Stimulated activated CD8-positive, alpha-beta memory T cell treated with anti-CD3 and anti-CD28 coated beads, Interleukin-15, amount 100 ng/mL, for 4 hours (primary cell): ENCODE data around the gene ASF1B.
"Not testable (repeated sequence)": the region's sequence is repeated elsewhere in the genome, so short reads cannot be mapped to it uniquely, and the experiment has no call there.

Experiments
- DNase-seq, 2 donors: peaks; one replicate each; pipeline ENCODE4 v3.0.0-alpha.2; 2020; ENCODE audit warnings: low read depth in 2 of 2

ASF1B gene

DNA sequence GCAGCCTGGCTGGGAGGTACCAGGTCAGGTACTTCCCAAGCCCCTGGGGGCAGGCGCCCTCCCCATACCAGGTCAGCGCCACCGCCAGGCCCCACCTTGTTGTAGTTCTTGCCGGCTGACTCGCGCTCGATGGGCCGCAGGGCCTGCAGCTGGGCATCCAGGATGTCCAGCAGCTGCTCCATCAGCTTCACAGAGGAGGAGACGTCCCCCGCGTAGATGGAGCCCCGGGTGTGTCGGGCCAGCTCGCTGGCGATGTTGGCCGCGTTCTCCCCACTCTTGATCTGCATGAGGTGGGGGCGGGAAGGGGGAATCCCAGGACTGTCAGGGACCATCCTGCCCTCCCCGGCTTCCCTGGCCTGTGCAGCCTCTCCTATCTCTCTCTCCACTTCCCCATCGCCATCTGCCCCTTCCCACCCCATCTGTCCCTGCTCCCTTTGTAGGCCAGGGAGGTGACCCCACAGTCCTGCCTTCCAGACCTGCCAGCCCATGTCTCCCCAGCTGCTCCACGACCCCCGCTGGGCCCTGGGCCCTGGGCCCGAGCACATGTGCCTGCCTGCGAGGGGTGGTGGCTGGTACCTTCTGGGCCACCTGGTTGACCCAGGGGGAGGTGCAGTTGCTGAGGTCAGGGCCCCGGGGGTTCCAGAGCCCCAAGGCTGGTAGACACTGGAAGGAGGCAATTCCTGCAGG lies 23.8 kb upstream of the ASF1B start:
- no peak for DNase-seq

DNA sequence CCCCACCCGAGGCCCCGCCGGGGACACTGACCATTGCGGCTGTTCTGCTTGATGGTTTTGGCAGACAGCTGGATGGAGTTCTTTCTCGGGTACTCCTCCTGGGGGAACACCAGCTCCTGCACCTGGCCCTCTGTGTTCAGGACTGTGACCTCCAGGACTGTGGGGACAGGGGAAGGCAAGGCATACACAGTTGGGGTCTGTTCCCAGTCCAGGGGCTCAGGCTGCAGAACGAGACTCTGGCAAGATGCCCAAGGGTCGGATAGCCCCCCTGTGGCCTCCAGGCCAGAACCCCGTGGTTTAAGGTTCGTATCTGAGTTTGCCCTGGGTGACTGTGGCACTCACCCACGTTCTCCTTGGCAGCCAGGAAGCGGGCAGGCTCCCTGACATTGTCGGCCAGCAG lies 22.7 kb upstream of the ASF1B start:
- no peak for DNase-seq

DNA sequence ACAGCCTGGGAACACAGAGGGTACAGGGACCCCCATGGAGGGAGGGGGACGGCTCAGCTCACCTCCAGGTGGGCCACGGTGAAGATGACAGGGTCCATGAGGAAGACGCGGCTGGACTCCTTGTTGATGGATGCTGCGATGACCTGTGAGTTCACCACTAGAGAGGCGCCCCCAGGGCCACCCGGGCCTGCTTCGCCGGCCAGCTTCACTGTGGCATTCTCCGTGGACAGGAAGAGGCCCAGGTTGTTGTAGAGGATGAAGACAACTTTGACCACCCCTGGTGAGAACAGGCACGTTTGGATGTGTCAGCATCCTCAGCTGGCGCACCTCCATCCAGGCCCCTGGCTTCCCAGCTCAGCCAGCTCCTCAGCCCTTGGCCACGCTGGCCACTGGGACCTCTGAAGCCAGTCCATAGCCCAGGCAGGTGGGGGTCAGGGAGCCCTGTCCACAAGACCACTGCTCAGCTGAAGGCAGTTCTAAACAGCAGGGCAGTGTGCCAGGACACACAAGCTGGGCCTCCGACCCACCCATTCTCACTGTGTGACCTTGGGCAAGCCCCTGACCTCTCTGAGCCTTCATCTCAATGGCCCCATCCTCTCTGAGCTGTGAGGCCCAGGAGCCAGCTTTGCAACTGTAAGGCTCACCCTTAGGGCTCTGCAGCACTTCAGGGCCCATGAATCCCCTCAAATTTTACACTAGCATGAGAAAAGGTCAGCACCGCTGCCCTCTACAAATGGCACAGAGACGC lies 22.1 kb upstream of the ASF1B start:
- DNase-seq: no peak

DNA sequence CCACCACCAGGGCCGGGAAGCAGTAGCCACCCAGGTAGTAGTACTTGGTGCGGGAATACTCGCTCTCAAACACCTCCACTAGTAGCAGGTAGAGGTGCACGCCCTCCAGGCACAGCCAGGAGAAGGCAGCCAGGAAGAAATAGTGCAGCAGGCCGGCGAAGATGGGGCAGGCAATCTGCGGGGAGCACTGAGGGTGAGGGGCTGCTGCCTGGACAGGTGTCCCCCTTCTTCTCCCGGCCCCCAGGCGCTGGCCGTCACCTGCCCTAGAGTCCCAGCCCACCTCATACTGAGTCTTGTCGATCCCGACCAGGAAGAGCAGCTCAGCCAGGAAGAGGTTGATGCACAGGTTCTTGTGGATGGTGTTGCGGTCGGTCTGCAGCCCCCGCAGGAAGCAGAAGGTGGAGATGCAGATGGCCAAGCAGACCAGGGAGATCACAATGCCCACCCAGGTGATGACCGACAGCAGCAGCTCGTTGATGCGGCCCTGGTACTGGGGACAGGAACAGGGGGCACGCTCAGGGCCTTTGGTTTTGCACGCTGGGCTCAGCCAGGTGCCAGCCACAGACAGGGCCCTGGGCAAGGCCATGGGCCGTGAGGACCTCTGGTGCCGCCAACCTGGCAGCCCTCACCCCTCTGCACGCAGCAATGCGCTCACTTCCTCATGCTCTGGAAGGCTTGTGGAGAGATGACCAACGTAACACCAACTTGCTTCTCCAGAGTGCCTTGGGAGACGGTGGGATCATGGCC lies 20.8 kb upstream of the ASF1B start:
- DNase-seq: no peak

DNA sequence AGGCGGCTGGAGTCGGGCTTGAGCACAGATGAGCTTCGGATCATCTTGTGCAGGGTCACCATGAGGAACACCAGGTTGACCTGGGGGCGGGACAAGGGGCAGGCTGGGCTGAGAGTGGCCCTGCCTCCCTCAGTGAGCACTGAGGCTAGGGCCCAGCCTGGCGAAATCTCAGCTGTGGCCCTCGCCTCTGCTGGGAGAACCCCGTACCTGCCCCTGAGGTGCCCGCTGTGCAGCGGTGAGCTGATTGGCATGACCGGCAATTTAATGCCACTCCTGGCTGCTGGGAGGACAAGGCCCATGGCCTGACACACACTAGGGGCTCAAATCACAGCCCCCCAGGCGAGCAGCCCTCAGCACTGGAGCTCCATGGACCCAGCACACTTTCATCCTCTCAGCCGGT lies 19.7 kb upstream of the ASF1B start:
- DNase-seq: no peak

DNA sequence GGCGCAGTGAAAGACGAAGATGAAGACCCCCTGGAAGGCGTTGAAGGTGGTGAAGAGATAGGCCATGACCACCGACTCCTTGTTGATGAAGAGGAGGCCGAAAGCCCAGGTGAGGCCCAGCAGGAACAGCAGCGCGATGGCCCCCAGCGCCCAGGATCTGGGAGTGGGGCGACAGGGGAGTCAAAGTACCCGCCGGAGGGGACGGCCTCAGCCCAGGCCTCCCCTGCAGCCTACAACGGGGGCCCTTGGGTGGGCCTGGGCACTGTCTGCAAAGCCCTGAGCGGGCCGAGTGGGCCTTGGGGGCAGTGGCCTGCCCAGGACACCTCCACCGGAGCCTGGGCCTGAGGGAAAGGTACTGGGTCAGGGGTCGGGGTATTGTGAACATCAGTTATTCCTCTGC lies 19.0 kb upstream of the ASF1B start:
- DNase-seq: no peak

DNA sequence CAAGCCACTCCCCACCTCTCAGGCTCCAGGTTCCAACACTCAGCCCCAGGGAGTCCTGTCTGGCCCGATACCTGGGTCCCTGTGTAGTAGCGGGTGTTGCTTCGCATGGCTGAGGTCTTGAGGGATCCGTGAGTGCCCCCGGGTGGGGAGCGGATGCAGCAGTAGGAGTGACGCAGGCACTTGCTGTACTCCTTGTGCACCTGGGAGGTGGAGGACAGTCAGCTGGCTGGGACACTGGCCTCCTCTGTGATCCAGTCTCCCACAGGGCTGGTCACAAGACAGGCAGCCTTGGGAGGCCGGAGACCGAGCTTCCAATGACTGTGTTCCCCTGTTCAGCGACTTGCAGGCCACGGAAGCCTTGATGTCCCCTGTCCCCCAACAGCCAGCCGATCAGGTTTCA lies 16.3 kb upstream of the ASF1B start:
- no peak for DNase-seq

DNA sequence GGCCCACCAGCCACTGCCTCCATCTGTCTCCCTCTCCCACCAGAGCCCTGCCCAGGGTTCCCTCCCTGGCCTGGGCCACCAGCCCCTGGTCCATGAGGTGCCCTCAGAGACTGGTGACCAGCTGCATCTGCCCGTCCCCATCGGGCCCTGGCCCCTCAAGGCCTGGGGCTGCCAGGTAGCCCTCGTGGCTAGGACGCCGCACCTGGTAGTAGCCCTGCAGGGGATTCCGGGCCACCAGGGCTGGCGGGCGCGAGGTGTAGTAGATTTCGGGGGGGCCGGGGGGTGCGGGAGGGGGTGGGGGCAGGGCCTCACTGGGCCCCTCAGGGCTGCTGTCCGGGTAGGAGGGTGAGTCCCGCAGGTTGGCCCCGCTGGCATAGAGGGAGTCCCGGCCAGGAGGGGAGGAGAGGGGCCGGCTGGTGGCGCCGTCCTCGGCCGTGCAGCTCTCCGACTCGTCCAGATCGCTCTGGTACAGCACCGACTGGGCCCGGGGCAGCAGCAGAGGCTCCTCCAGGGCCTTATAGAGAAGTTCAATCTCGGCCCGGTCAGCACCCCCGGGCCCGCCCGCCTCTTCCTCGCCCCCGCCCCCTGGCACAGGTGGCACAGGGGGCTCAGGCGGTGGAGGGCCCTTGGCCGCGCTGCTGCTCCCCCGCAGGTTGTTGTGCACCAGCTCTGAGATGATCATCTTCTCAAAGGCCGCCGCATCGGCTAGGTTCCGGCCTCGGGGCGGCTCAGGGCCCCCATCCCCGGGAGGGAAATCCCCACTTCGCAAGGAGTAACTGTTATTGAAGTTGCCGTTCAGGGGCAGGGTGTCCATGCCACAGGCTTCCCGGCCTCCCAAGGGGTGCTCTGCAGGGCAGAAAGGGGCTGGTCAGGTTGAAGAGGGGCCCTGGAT lies 14.6 kb upstream of the ASF1B start:
- DNase-seq: no peak

DNA sequence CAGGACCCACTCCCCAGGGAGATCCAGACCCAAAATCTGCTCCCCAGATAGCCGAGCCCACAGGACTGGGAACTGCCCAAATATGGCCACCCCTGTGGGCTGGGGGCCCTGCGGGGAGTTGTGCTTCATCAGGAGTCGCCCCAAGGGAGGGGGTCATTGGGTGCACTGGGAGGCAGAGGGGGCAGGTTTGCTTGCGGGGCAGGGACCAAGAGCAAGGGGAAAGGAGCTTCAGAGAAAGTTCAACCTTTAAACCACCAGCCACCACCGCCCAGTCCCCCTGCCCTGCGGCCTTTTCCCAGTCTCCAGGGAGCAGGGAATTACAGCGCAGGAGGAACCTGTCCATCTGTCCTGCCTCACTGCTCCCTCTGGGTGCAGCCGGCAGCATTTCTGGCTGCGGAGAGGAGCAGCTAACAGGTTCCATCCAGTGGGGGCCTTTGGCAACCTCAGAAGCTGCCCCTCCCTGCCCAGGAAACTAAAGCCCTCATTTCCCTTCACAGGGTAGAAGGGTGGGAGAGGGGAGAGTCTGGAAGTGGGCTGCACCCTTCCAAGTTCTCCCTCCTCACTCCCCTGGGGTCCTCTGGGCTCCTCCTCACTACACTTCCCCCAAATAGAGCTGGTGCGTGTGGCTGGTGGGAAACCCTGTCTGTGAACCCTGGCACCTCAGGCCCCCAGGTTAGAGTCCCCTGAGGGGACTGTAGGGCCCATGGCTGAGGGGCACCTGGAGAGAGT lies 13.8 kb upstream of the ASF1B start:
- no peak for DNase-seq

DNA sequence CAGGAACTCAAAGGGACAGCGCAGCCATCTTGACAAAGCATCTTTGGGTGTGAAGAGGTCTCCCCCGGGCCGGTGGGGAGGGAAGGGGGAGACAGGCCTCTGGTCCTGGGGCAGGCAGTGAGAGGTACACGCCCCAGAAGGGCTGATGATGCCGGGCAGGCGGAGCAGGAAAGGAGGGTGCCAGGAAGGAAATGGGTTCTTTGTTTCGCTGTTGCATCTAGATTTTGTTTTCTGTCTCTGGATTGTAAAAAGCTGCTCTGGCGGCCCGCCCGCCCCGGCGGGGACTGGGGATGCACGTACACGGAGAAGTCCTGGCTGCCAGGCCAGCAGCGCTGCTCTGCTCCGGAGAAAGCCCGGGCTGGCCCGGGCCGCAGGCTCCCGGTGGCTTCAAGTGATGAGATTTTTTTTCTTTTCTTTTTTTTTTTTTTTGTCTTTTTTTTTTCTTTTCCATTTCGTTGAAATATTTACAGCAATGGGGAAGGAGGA lies 13.2 kb upstream of the ASF1B start:
- no peak for DNase-seq

DNA sequence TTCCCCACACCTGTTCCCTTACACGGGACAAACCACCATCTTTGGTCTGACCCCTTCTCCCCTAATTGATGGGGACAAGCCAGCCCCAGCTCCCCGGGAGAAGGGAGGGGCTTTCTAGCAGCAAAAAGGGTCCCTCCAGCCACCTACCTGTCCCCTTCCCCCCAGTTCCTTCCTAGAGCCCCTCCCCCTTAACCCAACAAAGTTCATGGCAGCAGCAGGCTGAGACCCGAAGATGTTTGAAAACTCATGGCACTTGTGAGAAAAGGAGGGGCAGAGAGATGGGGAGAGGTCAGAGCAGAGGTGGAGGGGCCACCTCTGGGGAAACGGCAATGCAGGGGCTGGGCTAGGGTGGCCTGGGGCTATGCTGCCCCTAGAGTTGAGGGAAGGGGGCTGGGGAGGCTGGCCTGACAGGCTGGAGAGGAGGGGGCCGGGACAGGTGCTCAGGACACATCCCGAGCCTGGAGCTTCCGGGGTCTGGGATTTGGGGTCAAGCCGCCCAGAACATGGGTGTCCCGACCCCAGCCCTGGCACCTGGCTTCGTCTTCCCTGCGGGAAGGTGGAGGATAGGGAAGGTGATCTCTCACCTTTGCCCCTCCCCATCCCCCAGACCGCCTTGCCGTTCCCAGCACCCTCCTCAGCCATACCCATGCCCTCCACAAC lies 12.5 kb upstream of the ASF1B start:
- DNase-seq: no peak

DNA sequence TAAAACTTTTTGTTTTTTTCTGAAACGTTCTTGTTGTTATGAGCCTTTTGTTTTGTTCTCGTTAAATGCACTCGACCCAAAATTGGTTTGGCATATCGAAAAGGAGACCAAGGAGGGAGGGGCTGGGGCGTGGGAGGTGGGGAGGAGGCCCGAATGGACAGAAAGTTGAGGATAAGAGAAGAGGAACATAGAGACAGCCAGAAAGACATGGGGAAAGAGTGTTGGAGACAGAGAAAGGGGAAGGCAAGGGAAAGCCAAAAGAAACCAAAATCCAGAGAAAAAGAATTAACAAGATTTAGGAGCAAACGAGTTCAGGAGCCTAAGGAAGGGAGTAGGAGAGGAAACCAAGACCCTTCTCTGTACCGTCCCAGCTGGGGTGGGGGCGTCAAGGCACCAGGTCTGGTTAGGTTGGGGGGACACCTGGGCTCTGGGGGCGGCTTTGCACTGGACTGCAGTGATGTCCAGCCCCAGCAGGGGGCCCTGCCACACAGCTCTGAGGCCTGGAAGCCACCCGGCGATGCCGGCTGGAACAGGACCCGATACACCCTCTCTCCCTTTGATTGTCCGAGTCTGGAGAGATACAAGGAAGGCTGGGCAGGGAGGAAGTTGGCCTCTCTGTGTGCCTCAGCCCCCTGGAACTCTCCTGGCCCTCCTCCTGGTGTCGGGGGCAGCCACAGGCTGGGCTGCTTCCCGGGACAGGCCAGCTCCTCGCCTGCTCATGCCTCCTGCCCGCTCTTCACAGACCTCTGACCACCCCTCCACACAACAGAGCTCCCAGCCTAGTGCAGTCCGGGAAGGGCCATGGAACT lies 11.6 kb upstream of the ASF1B start:
- no peak for DNase-seq

DNA sequence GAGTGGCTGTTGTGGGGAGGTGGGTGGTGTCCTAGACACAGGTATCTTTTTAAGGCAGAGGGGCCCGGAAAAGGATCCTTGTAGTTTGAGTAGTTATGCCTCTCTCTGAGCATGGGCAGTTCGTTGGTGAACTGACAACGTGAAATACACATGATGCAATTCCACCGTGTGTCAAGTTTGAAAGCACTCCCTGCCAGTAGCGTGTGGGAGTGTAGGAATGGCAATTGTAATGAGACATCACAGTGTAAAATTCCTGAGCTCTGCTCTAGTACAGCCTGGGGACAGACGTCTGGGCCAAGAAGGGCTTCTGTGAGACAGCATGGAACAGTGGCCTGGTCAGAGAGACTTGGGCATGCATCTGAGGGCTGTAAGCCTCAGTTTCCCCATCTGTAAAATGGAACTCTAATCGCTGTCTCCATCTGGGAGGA lies 10.4 kb upstream of the ASF1B start:
- no peak for DNase-seq

DNA sequence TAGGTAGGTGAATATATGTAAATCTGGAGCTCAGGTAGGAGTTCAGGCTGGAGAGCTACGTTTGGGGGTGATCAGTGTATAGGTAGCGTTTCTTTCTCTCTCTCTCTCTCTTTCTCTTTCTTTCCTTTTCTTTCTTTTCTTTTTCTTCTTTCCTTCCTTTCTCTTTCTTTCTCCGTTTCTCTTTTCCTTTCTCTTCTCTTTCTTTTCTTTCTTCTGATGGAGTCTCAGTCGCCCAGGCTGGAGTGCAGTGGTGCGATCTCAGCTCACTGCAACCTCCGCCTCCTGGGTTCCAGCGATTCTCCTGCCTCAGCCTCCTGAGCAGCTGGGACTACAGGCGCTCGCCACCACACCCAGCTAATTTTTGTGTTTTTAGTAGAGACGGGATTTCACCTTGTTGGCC lies 9.8 kb upstream of the ASF1B start:
- DNase-seq: not testable (repeated sequence)

DNA sequence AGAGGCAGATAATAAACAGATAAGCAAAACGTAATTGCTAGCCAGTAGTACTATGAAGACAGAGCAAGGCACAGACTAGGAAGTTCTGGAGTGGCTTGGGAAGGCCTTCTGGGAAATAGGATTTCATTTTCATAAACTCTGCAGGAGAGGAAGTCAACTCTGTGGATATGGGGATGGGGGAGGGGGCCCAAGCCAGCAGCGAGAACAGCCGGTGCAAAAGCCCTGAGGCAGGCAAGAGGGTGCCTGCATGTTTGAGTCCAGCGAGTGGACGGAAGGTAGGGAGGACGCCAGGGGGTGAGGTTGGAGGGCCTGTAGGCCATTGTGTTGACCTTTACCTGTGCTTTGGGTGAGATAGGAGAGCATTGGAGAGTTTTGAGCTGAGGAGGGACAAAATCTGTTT lies 9.0 kb upstream of the ASF1B start:
- DNase-seq: no peak

DNA sequence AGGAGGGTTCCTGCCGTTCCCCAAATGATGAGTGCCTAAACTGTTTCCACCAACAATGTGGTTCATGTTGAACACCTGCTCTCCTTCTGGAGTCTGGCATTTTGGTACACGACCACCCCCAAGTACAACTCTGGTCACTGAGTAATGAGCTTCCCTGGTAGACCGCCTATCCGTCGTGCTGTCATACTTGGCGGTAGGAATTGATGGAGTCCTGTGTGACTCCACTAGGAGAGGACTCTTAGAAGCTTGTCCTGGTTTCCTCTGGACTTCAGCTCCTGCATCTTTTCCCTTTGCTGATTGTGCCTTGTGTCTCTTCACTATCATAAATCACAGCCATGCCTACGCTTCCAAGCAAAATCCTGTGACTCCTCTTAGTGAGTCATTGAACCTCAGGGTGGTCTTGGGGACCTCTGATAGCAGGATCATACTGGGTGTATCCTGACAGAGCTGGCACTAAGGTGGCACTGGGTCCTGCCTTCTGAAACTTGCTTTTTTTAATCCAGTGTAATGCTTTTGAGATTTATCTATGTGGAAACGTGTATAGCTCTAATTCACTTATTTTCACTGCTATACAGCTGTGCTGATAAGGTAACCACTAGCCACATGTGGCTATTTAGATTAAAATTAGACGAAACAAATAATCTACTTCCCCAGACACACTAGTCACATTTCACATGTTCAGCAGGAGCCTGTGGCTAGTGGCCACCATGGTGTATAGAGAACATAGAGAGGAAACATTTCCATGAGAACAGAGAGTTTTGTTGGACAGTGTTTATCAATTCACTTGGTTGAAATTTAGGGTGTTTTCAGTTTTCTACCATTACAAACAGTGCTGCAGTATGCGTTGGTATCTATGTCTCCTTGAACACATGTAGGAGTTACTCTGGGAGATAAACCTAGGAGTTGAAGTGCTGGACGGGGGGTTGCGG lies 6.1 kb upstream of the ASF1B start:
- DNase-seq: no peak

DNA sequence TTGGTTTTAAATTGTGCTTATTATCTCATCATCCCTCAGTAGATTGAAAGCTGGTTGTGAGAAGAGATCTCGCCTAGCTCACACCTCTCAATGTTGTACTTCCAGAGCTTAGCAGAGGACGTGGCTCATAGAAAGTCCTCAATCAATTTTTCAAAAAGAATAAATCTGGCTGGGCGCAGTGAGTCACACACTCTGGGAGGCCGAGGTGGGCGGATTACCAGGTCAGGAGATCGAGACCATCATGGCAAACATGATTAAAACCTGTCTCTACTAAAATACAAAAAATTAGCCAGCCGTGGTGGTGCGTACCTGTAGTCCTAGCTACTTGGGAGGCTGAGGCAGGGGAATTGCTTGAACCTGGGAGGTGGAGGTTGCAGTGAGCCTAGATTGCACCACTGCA lies 4.7 kb upstream of the ASF1B start:
- DNase-seq: no peak

DNA sequence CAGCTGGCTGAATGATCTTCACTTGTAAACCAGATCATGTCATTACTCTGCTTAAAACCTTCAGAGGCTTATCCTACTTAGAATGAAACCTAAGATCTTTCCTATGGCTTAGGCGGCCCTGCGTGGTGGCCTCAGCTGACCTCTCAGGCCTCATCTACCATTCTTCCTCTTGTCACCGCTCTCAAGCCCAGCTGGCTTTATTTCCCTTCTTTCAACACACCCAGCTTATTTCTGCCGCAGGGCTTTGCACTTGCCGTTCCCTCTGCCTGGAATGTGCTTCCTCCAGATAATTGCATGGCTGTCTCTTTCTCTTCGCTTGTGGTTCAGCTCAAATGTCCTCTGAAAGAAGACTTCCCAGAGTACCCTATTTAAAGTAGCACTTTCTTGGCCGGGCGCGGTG lies 3.6 kb upstream of the ASF1B start:
- no peak for DNase-seq
